DMS53 treated with DMSO at 0.1 percent for 48 hours (cell line): Measurements from ENCODE around the gene C15orf39.
"Not testable (repeated sequence)": the region's sequence is repeated elsewhere in the genome, so short reads cannot be mapped to it uniquely, and the experiment has no call there.

Experiments used
- DNase-seq: peaks from one replicate; lab custom pipeline; 2025; ENCODE audit not compliant: unreplicated experiment; lab: John Stamatoyannopoulos, UW

C15orf39 gene

DNA sequence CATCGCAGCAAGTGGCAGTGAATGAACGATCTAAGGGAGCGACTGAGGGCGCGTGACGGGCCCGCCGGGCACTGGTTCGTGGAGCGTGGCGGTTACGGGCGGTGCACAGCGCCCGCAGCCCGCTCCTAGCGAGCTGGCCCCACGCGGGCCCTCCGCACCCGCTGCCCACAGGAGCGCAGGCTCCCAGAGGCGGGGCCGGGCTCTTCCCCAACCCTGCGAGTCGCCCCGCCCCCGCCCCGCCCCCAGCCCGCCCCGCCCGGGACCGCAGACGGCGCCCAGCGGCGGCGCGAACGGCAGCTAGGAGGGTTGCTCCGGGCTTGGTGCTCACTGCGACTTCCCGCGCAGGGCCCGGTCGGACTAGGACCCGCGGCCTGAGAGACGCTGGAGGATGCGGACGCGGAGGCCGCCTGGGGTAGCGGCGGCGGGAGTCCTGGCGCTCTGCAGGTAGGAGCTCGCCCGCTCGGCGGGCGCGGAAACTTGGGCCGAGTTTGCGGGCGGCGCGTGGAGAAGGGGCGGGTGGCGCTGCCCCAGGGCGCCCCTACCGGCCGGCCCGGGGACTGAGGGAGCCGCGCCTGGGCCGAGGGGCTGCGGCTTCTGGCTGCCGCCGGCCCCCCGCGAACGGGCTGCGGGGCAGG, at the start of gene C15orf39:
Gene C15orf39 (plus strand): TSS at position 267 of the 635 bp plus-strand sequence. CDS start 4,167 bp downstream, outside the sequence.
- DNase-seq, result peak; percentile 56

DNA sequence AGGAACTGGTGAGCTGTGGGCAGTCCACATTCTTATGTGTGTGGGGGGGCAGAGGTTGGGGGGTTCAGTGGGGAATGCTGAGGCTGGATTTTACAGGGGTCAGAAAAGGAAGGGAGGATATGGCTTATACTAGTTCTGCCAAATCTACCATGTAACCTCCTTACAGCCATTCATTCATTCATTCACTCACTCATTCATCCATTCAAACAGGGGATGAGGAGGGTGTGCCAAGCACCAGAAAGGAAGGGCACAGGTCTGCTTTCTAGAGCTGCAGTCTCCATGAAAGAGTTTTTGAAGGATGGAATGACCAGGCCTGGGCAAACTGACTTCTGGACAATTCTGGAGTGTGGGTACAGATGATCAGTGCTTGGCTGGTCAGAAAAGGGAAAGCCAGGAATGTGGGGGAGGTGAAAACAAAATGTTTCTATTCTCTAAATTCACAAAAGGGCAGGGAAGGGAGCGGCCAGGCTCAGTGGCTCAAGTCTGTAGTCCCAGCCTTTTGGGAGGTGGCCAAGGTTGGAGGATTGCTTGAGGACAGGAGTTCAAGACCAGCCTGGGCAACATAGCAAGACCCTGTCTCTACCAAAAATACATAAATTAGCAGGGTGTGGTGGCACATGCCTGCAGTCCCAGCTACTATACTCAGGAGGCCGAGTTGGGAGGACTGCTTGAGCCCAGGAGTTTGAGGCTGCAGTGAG, 49.2 kb upstream of the C15orf39 start:
- no peak for DNase-seq

DNA sequence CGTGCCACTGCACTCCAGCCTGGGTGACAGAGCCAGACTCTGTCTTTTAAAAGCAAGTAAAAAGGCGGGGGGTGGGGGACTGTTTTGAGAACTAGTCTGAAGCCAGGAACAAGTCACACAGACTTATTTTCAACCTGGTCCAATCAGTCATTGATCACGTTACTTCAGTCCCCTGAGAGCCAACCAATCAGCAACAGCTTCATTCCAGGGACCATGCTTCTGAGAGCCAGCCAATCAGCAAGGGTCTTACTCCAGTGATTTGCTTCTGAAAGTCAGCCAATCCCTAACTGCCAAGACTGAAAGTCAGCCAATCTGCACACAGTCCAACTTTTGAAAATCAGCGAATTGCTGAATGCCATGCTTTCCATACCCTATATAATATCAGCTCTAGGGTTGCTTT, 48.6 kb upstream of the C15orf39 start:
- no peak for DNase-seq

DNA sequence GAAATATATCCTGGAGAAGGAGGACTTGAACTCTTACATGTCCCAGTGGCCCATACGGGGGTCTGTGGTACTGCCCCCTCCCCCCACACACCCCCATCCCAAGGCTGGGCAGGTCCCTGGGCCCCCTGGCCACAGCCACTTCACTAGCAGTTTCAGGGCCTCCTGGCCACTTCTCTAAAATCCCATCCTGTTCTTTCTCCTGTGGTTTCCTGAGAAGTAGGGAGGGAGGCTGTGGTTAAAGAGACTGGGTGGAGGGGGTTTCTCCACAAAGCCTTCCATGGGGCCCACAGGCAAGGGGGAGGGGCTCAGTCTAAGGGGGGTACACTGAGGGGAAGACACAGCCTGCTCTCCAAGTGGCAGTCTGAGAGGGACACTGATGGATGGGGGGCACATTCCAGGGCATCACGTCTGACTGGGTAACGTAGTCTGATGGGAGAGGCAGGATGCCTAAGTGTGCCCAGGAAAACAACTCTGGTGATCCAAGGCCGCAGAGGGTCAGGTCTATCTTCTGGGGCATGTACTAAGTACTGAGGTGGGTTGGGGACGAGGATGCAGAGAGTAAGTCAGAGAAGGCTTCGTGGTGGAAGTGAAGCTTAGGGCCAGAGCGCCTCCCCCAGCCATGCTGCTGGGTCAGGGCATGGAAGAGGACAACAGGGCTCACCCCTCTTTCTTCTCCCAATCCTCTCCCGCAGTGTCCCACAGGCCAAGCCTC, 48.0 kb upstream of the C15orf39 start:
- DNase-seq, result no peak

DNA sequence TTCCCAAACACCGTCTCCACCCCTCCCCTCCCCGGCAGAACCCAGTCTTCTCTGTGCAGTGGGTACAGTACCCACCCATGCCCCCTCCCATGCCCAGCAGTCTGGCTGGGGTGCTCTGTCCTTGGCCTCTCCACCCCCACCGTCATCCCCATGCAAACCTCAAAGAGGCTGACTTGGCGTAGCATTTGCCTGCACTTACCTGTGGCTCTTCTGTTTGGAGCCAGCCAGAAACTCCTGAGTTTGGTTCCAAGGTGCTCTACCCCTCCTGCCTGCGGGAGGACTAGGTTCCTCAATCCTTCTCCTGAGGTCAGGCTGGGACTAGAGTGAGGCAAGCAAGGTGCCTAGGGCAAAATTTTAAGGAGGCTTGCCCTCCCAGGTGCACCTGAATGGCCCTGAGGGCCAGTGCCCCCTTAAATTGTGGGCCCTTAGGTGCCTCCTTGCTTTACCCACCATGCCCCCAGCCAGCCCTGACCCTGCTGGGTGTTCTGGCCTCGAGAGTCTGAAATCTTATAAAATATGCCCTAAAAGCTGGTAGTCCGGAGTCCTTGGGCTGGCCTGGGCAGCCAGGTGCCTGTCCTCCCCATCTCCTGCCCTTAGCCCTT, 47.1 kb upstream of the C15orf39 start:
- DNase-seq, result no peak

DNA sequence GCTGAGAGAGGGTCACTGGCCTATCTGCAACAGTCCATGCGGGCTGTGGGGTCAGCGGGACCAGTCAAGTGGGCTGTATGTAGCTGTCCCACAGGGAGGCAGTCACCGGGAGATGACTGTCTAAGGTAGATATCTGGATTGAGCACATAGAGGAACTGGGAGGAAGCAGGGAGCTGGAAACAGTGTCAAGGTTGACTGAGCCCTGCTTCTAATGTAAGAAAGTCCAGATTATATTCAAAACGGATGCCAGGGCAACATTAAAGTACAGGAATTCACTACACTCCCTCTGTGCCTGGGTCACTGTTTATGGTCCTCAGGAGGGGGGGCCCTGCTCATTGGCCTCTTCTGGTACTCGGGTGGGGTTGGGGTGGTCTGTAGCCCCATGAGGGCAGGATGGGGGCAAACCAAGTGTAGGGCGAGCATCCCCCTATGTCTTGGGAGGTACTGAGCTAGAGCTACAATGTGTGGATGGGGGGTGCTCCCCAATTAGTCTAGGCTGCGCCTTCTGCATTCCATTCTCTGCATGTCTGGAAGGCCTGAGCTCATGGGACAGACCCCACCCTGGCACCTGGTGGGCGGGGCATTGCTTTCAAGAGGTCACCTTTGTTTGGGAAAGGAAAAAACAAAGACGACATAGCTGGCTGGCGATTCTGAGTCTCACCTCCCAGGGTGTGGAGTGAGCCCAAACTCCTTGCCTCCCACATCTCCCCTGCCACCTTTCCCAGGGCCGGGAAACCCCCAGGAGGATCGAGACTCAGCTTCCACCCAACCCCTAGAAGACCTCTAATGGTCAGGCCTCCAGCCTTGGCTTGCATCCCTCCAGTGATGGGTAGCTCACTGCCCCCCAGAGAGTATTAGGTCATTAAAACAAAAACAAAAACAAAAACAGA, 45.1 kb upstream of the C15orf39 start:
- DNase-seq, result no peak

DNA sequence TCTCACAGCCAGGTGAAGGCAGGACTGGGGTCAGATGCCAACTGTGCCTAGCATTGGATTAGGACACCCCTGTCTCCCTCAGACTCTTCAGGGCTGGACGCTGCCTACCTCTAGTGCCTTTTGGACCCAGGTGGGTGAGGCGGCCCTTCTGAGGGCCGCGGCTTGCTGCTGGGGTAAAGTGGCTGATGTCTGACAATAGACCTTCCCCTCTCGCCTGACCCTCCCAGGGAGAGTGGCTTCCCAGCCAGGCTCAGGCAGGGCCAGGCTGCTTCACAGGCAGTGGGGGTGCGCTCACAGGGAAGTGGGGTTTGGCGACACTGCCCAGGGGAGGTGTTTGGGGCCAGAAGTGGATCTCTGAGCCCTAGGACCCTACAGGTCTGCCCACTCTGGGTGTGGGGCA, 43.3 kb upstream of the C15orf39 start:
- no peak for DNase-seq

DNA sequence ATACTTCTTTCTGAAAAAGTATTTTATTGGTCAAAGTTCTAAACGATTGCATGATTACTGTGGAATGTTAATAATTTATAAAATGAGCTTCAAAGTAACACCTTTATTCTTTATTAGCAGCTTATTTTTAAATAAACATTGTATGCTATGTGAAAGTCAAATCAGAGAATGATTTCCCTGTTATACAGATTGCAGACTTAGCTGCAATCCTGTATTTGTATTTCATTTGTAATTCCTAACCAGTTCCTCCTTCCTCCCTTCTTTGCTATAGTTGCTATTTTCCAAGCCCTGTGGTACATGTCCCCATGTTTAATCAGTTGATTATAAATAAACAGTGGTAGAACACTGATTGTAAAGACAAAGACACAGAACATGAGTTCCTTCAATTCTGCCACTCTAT, 42.4 kb upstream of the C15orf39 start:
- no peak for DNase-seq

DNA sequence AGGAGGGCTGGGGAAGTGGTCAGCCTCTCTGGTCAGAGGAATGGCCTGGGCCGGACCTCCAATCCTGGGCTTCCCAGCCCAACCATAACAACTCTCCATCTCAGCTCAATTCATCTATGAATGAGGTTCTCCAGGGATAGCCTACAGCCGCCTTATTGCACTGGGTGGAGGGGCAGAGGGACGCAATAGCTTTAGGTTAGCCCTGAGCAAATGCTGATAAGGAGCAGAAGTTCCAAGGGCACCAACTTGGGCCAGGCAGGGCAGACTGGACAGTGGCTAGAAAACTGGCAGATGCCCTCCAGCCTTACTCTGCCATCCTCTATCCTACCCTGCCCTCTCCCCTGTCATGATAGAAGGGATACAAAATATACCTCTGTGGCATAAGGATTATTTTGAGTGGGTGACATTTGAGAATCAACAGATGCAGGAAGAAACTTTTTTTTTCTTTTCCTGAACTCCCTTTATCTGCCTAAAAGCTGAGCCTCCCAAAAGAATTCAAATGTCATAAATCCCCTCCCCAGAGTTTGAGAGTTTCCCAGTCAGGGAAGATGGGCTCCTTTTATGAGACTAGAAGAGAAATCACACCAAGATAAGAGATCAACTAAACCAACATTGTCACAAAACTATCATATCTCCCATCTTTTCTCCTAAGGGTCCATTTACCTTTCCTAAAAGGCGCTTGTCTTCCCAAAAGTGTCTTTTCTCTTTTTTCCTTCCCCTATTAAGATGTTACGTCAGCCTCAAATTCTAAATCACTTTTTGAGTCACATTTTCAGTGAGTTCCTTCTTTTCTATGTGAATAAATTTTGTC, 40.4 kb upstream of the C15orf39 start:
- DNase-seq, result no peak

DNA sequence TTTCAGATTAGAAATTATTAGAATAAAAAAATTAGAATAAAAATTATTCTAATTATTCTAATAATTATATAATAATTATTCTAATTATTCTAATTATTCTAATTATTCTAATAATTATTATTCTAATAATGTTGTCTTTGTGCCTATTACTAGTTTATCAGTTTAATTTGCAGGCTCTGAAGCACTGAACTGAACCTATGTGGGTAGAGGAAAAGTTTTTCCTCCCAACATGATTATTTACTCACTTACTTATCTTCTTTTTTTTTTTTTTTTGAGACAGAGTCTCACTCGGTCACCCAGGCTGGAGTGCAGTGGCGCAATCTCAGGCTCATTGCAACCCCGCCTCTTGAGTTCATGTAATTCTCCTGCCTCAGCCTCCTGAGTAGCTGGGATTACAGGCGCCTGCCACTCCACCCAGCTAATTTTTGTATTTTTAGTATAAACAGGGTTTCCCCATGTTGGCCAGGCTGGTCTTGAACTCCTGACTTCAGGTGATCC, 39.7 kb upstream of the C15orf39 start:
- DNase-seq, result no peak

DNA sequence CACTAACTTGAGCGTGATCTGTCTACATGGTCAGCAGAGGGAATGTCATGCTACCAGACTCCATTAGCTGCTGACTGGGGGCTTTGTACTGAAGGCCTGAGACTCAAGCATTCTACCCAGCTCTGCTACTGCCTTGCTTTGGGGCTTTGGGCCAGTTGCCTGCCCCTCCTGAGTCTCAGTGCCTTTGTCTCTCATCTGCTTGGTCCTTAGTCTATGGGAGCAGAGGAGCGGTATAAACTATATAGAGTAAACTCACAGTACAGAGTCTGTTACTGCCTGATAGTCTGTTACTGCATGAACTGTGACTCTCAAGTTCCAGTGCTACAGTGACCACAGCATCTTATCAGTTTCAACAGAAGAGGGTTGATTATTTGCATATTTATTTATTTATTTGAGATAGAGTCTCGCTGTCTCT, 38.5 kb upstream of the C15orf39 start:
- no peak for DNase-seq

DNA sequence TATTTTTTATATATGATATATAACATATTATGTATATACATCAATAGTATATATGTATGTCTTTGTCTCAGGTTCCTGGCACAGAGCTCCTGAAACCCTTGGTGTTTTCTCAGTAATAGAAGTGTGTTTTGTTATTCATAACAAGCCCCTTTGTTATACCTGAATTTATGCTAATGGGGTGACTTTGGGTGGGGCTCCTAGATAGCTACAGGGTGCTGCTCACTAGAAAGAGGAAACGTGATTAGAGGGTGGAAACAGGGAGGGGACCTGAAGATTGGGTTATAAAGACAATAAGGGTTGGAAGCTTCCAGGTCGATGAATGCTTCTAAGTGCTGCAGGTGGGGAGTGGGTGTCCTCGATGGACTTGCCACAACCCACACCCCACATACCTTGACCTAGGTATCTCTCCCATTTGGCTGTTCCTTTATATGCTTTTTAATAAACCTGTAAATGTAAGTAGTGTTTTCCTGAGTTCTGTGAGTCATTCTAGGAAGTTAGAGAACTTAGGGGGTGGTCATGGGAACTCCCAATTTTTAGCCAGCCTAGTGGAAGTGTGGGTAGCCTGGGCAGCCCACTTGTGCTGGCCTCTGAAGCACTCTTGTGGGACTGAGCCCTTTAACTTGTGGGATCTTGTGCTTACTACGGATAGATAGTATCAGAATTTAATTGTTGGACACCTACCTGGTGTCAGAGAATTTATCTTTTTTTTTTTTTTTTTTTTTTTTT, 36.9 kb upstream of the C15orf39 start:
- no peak for DNase-seq

DNA sequence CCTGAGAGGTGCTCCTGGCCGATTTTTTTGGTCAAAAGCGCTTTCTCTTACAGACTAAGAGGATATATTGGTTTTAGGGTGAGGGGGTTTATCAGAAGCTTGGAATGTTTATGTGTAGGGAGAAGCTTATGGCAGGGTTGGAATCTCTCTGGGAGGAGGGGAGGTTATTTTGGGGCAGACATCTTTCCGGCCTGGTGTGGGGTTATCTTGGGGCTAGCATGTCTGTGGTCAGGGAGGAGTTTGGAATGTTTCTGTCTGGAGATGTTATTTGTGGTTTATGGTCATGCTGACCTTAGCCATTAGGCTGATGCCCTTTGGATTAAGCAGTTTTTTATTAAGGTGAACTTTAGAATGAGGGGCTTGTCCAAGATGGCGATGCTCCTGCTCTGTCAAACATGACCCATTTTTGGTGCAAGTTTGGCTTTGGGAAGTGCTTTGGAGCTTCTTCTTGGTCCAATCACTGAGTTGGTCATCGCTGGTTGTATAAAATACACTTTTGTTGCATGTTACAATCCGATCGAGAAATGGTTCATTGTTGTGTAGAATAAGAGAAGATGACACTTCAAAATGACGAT, 35.1 kb upstream of the C15orf39 start:
- DNase-seq, result not testable (repeated sequence)

DNA sequence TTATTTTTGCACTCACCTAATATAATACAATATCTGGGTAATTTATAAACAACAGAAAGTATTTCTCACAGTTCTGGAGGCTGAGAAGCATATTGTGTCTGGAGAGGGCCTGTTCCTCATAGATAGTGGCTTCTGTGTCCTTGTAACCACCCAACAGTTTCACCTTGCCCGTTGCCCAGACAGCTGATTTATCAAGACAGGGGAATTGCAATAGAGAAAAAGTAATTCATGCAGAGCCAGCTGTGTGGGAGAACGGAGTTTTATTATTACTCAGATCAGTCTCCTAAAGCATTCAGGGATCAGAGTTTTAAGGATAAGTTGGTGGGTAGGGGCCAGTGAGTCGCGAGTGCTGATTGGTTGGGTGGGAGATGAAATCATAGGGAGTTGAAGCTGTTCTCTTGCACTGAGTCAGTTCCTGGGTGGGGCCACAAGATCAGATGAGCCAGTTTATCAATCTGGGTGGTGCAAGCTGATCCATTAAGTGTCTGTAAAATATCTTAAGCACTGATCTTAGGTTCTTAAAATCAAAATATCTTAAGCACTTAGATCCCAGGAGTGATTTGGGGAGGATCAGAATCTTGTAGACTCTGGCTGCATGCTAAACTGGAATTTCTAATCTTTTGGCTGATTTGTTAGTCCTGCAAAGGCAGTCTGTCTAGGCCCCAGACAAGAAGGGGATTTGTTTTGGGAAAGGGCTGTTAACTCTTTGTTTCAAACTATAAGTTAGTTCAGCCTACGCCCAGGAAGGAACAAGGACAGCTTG, 33.9 kb upstream of the C15orf39 start:
- no peak for DNase-seq

DNA sequence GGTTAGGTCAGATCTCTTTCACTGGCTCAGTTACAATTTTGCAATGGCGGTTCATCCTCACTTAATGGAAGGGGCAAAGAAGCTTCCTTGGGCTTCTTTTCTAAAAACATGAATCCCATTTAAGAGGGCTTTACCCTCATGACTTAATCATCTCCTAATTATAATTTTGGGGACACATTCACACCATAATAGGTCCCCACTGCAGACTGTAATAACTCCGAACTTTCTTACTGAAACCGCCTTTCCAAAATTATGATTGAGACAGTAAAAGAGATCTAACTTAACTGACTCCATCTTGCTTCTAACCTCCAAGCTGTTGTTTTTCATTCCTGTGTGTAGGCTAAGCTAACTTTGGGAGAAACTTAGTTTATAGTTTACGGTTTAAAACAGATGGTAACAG, 33.3 kb upstream of the C15orf39 start:
- no peak for DNase-seq

DNA sequence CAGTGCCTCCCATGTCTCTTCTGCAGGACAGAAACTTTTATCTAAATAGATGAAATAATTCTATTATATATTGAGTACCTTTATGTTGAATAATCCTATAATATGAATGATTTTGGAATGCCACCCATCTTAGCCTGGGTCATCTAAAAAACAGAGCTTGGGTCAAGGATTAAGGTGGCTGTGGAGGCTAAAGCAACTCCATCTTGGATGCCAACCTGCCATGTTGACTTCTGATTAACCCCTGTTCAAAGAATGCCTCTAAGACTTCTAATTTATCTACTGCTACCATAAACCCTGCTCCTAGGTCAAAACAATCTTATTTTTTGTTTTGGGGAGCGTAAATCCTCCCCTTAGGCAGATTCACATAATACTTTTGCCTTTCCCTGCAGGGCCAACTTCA, 31.5 kb upstream of the C15orf39 start:
- no peak for DNase-seq

DNA sequence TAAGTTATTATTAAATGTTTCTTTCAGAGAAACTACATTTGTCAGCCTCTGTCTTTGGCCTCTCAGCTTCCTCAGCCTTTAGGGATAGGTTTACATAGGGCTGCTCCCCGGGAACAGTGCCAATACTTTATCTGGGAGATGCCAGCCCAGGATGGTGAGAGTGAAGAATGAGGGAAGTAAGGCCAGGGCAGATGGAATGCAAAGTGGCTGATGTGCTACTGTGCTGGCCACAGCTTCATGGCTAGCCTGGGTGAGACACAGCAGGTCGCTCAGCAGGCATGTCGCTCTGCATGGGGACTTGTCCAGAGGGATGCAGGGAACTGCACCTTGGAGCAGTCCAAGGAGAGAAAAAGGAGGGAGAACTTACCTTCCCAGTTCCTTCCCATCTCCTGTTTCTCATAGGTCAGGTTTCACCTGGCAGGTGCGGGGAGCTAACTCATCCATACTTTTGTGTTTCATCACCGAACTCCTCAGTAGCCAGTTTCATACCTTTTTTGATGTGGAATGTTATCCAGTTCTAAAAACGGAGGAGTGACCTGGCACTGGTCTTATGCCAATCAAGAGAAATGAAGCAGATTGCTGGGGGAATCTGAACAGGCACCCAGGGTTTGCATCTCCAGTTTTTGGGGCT, 30.9 kb upstream of the C15orf39 start:
- DNase-seq, result no peak

DNA sequence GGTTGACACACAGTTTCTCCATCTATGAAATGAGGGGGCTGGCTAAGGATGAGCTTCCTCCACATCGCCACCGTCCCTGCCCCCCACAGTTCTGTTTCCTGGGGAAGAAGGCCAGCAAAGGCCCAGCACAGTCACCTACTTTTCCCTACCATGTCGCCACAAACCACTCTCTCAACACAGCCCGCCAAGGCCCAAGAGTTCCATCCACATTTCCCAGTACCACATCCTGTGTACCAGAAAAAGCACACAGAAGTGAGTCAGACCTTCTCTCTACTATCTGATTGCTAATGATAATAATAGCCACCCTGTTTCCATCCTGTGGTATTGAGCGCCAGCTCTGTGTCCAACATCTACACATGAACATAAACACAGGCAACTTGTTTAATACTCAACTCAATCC, 30.3 kb upstream of the C15orf39 start:
- DNase-seq, result no peak
